SK-N-SH treated with all-trans-retinoic acid at 6 μM for 48 hours (cell line): ENCODE measurements around the gene BLM.

Experiments used
- BACH2 ChIP-seq: fragments of 250-450 bp; sonication (Bioruptor Pico); IDR thresholded peaks from 2 replicates; pipeline ENCODE4 v1.9.0; 2021; ENCODE audit warnings: mild to moderate bottlenecking, borderline replicate concordance
- ESRRG ChIP-seq: fragments of 250-450 bp; sonication (Bioruptor Pico); IDR thresholded peaks from 2 replicates; pipeline ENCODE4 v1.6.1; 2021; ENCODE audit warnings: mild to moderate bottlenecking
- OSR1 ChIP-seq: fragments of 250-450 bp; sonication (Bioruptor Pico); IDR thresholded peaks from 2 replicates; pipeline ENCODE4 v1.8.0; 2022; ENCODE audit warnings: moderate library complexity, mild to moderate bottlenecking, inconsistent platforms
- SNAI2 ChIP-seq: fragments of 250-450 bp; sonication (Bioruptor Pico); IDR thresholded peaks from 2 replicates; pipeline ENCODE4 v1.5.0; 2020; ENCODE audit warnings: mild to moderate bottlenecking, moderate library complexity
- ZC3H10 ChIP-seq: fragments of 250-450 bp; sonication (Bioruptor Pico); IDR thresholded peaks from 2 replicates; pipeline ENCODE4 v1.5.1; 2021; ENCODE audit warnings: mild to moderate bottlenecking, moderate library complexity
- ZFP30 ChIP-seq: fragments of 450-650 bp; formaldehyde crosslinking; IDR thresholded peaks from 2 replicates; pipeline ENCODE4 v1.5.0; 2022; ENCODE audit warnings: mild to moderate bottlenecking, moderate library complexity
- ZNF565 ChIP-seq: fragments of 450-650 bp; formaldehyde crosslinking; conservative IDR thresholded peaks from 2 replicates; pipeline ENCODE4 v1.5.0; 2020; ENCODE audit warnings: low read depth, mild to moderate bottlenecking, moderate library complexity
- TF ChIP-seq, protein P1 (sequence below): fragments of 250-450 bp; sonication (Bioruptor Pico); IDR thresholded peaks from 2 replicates; pipeline ENCODE4 v1.8.0; 2020; ENCODE audit warnings: mild to moderate bottlenecking, moderate library complexity, borderline replicate concordance
- TF ChIP-seq, protein P2 (sequence below): fragments of 250-450 bp; sonication (Bioruptor Pico); IDR thresholded peaks from 2 replicates; pipeline ENCODE4 v1.5.1; 2021; ENCODE audit warnings: mild to moderate bottlenecking, moderate library complexity
- TF ChIP-seq, protein P3 (sequence below): fragments of 250-450 bp; sonication (Bioruptor Pico); IDR thresholded peaks from 2 replicates; pipeline ENCODE4 v1.5.0; 2020; ENCODE audit warnings: mild to moderate bottlenecking, moderate library complexity

DNA sequence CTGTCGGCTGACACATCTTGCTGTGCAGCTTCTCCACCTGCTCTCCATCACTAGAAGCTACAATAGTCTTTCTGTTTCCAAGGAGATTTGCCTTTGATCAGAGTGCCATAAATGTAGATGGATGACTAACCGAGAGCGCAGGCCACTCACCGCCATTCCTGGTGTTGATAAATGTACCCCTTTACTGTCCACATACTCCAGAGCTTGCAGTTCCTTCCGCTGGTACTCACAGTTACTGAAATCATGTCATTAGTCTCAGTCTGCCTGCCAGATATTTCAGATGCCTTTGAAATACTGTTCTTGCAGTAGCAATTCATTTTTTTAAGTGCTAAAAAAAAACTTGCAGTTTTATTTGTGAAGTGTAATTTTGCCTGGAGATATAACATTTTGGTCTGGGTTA lies 72.3 kb downstream of the BLM start:
- no peak for TF ChIP-seq ZNF565 (CRISPR knock-in tag)
- TF ChIP-seq BACH2 = no peak
- TF ChIP-seq OSR1 = no peak
- no peak for TF ChIP-seq SNAI2
- TF ChIP-seq, protein P1, sequence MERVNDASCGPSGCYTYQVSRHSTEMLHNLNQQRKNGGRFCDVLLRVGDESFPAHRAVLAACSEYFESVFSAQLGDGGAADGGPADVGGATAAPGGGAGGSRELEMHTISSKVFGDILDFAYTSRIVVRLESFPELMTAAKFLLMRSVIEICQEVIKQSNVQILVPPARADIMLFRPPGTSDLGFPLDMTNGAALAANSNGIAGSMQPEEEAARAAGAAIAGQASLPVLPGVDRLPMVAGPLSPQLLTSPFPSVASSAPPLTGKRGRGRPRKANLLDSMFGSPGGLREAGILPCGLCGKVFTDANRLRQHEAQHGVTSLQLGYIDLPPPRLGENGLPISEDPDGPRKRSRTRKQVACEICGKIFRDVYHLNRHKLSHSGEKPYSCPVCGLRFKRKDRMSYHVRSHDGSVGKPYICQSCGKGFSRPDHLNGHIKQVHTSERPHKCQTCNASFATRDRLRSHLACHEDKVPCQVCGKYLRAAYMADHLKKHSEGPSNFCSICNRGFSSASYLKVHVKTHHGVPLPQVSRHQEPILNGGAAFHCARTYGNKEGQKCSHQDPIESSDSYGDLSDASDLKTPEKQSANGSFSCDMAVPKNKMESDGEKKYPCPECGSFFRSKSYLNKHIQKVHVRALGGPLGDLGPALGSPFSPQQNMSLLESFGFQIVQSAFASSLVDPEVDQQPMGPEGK = no peak
- no peak for TF ChIP-seq ESRRG (CRISPR knock-in tag)
- no peak for TF ChIP-seq ZC3H10 (CRISPR knock-in tag)
- TF ChIP-seq, protein P2, sequence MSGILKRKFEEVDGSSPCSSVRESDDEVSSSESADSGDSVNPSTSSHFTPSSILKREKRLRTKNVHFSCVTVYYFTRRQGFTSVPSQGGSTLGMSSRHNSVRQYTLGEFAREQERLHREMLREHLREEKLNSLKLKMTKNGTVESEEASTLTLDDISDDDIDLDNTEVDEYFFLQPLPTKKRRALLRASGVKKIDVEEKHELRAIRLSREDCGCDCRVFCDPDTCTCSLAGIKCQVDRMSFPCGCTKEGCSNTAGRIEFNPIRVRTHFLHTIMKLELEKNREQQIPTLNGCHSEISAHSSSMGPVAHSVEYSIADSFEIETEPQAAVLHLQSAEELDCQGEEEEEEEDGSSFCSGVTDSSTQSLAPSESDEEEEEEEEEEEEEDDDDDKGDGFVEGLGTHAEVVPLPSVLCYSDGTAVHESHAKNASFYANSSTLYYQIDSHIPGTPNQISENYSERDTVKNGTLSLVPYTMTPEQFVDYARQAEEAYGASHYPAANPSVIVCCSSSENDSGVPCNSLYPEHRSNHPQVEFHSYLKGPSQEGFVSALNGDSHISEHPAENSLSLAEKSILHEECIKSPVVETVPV (CRISPR knock-in tag) = no peak
- no peak for TF ChIP-seq ZFP30
- TF ChIP-seq, protein P3, sequence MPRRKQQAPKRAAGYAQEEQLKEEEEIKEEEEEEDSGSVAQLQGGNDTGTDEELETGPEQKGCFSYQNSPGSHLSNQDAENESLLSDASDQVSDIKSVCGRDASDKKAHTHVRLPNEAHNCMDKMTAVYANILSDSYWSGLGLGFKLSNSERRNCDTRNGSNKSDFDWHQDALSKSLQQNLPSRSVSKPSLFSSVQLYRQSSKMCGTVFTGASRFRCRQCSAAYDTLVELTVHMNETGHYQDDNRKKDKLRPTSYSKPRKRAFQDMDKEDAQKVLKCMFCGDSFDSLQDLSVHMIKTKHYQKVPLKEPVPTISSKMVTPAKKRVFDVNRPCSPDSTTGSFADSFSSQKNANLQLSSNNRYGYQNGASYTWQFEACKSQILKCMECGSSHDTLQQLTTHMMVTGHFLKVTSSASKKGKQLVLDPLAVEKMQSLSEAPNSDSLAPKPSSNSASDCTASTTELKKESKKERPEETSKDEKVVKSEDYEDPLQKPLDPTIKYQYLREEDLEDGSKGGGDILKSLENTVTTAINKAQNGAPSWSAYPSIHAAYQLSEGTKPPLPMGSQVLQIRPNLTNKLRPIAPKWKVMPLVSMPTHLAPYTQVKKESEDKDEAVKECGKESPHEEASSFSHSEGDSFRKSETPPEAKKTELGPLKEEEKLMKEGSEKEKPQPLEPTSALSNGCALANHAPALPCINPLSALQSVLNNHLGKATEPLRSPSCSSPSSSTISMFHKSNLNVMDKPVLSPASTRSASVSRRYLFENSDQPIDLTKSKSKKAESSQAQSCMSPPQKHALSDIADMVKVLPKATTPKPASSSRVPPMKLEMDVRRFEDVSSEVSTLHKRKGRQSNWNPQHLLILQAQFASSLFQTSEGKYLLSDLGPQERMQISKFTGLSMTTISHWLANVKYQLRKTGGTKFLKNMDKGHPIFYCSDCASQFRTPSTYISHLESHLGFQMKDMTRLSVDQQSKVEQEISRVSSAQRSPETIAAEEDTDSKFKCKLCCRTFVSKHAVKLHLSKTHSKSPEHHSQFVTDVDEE (CRISPR knock-in tag) = no peak
